22Rv1 (cell line): ENCODE data around the gene SLC15A1.

Source experiments
- CTCF ChIP-seq: fragments of 450-650 bp; IDR thresholded peaks from 2 replicates; pipeline ENCODE4 v1.5.1; 2017; ENCODE audit warnings: mild to moderate bottlenecking
- ZFX ChIP-seq: fragments of 450-650 bp; IDR thresholded peaks from 2 replicates; pipeline ENCODE4 v1.6.1; 2017; ENCODE audit warnings: antibody characterized with exemption, borderline replicate concordance

- TF ChIP-seq CTCF (no peak), ZFX (no peak)
Measured at GRCh38 chr13:98749501-98749900, 3.0 kb downstream of the SLC15A1 start.
